HG02840 (cell line): ENCODE results near the gene PITX3.
"Not testable (repeated sequence)": the region's sequence is repeated elsewhere in the genome, so short reads cannot be mapped to it uniquely, and the experiment has no call there.

Source experiments
- ATAC-seq: cut with Tn5 transposase; IDR thresholded peaks from one replicate; pipeline ENCODE4 v1.9.1; 2021; ENCODE audit warnings: mild to moderate bottlenecking, moderate library complexity, moderate number of reproducible peaks; ENCODE audit not compliant: unreplicated experiment, low FRiP score

The PITX3 gene

DNA sequence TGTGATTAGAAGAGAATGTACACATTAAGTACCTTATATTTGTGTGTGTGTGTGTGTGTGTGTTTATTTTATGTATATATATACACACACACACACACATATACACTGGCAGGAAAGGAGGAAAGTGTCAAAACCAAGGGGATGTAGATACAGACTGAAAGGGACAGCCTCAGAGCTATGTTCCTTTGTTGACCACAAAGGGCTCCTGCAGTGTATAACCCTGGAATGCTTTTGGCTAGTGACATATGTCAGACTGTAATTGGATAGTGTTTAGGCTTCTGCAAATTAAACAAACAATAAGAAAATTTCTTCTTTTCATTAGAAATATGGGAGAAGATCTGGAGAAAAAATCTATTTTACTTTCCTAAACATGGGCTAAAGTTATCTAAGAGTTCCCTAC is 19.9 kb upstream of the PITX3 start:
- no peak for ATAC-seq

DNA sequence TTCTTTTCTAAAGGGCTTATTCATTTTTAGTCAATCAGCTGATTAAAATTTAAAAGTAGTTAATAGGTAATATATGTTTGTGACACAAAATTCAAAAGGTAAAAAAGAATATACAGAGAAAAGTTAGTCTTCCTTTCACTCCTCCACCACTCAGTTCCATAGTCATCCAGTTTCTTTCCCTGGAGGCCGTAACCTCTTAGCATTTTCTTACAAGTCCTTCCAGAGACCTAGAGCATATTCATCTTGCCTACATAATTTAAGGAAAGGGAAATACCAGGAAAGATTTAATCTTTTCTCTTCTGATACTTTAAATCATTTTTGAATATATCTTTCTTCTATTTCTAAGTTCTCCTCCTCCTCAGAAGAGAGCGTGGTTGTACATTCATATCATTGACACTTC is 14.1 kb upstream of the PITX3 start:
- no peak for ATAC-seq

DNA sequence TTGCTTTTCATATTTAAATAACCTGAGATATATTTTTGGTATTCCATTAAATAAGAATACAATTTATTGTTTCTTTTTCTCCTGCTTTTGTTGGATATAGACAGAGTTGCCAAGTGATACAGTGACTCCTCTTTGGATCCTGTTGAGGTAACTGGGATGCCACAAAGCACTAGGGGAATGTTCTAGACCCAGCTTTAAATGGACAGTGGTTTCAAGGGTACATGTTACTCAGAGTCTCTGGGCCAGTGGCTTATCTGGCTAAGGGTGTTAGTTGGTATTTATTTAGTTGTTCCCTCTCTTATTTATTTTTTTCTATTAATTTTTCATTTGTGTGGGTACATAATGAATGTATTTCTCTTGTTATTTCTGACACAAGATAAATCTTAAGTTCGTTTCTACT is 13.1 kb upstream of the PITX3 start:
- no peak for ATAC-seq

GRCh38 chr10:102252508-102252907 is 11.2 kb upstream of the PITX3 start:
- not testable (repeated sequence) for ATAC-seq

DNA sequence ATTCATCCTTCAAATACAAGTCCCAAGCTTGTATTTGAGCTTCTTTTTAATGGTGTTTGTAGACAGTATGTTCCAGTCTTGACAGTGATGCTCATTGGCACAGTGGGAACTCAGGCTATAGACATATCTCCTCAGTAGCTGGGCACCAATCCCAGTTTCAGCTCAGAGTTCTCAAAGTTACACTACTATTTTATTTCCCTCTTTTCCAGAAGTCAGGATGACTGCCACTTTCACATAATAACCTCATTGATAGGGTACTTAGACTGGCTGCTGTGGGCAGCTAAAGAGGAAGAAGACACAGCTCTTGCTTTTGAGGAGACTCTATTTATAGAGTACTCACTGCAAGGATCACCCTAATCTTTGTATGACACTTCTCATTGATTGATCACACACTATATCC is 6.4 kb upstream of the PITX3 start:
- no peak for ATAC-seq

- no peak for ATAC-seq
Observed at GRCh38 chr10:102246261-102246660, 4.9 kb upstream of the PITX3 start.

DNA sequence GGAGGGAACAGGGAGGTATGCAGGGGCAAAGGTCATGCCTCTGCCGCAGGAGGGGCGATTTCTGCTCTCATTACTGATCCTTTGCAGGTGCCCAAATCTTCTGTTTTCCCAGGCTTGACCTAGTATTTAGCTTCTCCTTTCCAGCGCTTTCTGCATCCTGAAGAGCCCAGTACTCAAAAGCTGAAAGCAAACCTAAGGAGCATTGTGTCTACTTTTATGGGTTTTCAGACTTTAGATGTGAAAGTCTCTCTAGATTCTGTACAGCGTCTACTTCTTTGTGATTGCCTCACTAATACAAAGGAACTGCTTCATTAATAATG is 4.6 kb upstream of the PITX3 start:
- no peak for ATAC-seq

- ATAC-seq: peak; percentile 94
Observed at GRCh38 chr10:102245082-102245931, 4.0 kb upstream of the PITX3 start, which contains the start of gene GBF1. GBF1 (plus strand) TSS chr10:102245532; CDS start chr10:102258939, 13,407 bp downstream.

- no peak for ATAC-seq
Observed at GRCh38 chr10:102243309-102243708, 2.0 kb upstream of the PITX3 start.

DNA sequence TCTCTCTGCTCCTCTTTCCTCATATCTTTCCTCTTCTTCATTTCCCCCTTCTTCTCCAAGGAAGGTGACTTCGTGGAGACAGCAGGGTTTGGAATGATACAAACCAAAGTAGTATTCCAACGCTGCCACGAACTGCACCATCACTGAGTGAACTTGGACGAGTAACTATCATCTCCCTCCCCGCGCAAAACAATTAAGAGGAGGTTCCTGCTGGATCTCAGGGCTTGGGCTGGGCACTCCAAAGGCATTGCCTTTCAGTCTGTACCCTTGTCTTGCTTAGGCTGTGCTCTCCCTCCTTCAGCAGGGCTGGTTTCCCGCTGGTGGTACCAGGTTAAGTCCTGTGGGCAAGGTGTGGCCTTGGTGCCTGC is 790 bp upstream of the PITX3 start:
- no peak for ATAC-seq

DNA sequence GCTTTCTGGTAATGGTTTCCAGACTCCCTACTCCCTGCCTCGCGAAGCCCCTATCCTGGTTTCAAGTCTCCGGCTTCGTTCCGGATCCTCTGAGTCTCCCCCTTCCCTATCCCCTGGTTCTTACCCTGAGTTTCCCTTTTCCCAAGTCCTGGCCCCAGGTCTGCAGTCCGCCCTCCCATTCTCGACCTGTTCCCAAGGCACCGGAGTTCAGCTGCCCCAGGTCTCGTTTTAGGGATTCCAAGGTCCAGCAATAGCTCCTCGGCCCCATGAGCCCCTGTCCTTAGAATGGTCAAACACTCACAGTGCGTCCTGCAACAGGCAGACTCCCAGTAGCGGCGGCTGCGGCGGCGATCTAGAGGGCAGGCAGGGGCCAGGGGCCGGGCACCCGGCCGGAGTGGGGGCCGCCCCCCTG is 274 bp downstream of the PITX3 start:
- no peak for ATAC-seq

- no peak for ATAC-seq
Observed at GRCh38 chr10:102240467-102241031, 763 bp downstream of the PITX3 start.

DNA sequence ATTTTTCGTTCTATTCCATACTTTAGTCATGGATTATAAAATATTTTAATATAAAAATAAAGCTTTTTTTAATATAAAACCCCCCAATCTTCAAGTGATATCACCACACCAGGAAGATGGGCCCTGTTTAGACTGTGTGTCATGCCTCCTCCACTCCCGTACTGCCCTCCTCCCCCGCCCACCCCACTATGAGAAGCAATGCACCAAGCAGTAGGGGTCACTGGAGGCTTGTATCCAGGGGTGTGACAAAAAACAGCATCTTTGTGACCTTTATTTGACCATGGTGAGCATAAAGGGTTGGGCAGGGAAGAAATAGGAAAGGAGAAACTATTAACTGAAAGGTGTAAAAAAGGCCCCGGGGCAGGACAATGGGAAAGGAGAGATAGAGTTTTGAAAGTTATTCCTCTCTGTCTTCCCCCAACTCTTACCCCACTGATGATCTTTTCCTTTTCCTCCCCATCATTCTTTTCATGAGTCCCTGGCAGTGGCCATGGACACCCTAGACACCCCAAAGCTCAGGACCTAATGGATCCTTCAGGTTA is 3.5 kb downstream of the PITX3 start:
- ATAC-seq: no peak

DNA sequence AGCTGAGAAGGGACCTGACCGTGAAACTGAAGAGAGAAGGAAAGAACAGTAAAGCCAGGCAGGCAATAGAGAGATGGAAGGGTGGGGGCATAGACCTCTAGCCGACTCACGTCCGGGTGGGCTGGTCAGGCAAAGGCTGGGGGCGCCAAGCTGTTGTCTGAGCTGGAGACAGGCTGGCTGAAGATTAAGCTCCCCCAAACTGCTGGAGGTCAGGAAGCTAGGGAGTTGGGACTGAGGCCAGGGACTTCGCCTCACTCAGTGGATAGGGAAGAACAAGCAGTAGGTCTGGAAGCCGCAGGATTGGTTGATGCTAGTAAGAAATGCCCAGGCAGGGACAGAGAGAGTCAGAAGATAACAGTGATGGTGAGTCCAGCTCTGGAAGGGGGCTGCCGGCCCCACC is 5.3 kb downstream of the PITX3 start:
- no peak for ATAC-seq

DNA sequence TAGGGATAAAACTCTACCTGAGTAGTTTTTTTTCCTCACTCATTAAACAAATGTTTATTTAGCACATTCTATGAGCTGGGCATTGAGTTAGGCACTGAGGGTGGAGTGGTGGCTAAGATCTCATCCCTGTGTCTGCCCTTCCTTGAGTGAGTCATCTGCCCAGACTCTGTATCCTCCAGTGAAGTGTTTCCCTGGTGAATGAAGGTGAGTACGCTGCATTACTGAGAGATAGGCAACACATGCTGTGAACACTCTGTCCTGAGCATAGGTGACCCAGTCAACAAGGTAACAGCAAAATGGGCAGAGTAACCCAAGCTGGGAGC is 5.8 kb downstream of the PITX3 start:
- no peak for ATAC-seq

DNA sequence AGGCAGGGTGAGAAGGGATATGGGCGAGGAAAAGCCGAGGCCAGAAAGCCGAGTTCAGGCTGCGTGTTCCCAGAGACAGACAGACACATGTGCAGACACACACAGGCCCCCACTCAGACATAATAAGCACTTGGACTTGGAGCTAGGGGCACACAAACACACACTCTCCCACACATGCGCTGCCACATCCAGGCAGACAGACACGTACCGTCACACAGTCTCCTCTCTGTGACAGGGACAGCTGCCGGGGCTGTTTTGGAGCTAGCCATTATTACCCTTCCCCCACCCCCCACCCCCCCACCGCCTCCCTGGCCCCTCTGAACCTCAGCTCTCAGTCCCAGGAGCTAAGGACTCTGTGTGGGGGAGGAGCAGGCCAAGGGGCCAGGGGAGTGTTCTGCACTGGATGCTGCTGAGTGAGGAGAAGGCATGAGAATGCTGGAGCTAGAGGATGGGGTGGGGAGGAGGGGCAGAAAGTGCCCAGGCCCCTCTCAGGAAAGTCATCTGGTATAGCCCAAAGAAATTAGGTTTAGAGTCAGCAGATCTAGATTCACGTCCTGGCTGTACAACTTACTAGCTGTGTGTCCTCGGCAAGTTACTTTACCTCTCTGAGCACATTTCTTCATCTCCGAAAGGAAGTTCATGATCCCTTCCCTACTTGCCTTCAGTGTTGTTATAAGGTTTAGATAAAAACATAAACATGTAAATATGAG is 6.3 kb downstream of the PITX3 start:
- ATAC-seq: no peak

GRCh38 chr10:102233997-102234396 is 7.3 kb downstream of the PITX3 start:
- no peak for ATAC-seq

- ATAC-seq: no peak
Observed at GRCh38 chr10:102231357-102232318, 9.7 kb downstream of the PITX3 start.

DNA sequence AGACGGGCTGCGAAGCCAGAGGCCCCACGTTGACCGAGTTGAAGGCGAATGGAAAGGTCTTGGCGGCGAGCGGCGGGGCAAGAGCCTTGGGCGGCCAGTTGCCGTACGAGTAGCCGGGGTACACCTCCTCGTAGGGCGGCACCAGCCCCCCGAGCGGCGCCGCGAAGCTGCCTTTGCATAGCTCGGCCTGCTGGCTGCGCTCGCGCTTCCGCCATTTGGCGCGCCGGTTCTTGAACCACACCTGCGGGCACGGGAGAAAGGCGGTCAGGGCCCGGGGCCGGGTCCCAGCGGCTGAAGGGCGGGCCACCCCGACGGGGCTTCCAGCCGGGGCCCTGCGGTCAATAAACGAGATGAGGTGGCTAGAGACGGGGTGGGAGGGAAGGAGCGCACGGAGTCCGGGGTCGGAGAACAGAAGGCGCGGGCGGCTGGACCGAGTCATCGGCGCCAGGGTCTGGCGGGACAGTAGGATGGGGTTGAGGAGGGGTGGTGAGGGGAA is 10.4 kb downstream of the PITX3 start:
- no peak for ATAC-seq

DNA sequence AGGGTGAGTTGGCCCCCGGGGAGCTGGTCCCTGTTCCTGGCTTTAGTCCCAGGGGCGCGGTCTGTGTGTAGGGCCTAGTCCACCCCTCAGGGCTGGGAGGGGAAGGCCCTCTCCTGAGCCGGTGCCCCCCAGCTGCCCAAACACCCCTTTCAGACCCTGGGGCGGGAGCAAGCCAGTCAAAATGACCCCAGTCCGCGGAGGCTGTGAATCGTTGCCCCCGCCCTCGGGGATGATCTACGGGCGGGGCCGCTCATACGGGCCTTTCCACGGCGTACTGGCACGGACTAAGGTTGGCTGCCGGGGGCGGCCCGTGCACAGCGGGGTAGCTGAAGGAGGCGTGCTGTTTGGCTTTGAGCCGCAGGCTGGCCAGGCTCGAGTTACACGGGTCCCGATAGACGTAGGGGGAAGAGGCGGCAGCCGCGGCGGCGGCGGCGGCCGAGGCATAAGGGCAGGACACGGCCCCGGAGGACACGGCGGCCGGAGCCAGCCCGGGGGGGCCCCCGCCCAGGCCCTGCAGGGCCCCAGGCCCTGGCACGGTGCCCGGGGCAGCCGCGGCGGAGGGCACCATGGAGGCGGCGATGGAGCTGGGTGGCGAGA is 10.9 kb downstream of the PITX3 start:
- ATAC-seq: no peak
